ENCODE measurements around the gene AACS.
"Not testable (repeated sequence)": the region's sequence is repeated elsewhere in the genome, so short reads cannot be mapped to it uniquely, and the experiment has no call there.

Gene AACS

DNA sequence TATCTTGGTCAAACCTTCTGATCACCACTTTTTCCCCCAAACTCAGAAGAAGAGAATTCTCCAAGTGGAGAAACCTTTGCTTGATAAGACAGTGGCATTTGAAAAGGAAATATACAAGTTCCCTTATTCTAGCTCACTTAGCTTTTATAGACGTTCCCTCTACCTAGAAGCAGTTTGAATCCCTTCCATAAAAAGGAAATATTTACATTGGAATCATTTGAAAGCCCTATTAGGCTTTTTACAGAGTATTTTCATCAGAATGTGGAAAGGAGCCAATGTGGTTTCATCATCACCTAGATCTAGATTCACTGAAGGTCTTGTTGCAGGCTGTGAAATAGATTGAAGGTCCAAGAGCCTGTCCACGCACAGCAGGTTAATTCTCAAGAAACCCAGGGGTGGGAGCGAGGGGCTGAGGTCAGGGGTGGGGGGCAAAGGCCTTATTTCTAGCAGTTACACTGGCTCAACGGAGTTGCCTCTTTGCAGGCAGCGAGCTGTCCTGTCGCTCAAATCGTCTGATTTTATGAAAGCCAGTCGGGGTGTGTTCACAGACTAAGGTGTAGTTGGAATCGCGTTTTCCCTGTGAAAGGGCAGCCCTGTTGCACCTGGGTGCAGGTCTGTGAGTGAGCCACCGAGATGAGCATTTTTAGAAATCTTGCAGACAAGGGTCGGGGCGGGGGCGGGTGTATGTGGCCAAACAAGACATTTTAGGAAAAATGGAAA lies 45.6 kb downstream of the AACS start:
- TF ChIP-seq EZH2phosphoT487 (IDR thresholded peaks at IDR 0.05; ENCODE audit: borderline replicate concordance, low read length), result no peak
- TF ChIP-seq, protein P1, sequence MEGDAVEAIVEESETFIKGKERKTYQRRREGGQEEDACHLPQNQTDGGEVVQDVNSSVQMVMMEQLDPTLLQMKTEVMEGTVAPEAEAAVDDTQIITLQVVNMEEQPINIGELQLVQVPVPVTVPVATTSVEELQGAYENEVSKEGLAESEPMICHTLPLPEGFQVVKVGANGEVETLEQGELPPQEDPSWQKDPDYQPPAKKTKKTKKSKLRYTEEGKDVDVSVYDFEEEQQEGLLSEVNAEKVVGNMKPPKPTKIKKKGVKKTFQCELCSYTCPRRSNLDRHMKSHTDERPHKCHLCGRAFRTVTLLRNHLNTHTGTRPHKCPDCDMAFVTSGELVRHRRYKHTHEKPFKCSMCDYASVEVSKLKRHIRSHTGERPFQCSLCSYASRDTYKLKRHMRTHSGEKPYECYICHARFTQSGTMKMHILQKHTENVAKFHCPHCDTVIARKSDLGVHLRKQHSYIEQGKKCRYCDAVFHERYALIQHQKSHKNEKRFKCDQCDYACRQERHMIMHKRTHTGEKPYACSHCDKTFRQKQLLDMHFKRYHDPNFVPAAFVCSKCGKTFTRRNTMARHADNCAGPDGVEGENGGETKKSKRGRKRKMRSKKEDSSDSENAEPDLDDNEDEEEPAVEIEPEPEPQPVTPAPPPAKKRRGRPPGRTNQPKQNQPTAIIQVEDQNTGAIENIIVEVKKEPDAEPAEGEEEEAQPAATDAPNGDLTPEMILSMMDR (IDR thresholded peaks at IDR 0.05; ENCODE audit: low read depth, low read length, poor library complexity, severe bottlenecking), result no peak
- no peak overlapping the region for H3K27ac ChIP-seq (ENCODE audit: low read depth, low read length)
- H3K4me1 ChIP-seq (ENCODE audit: control insufficient read depth, low read length), result no peaks in the 10 kb centered on the region

DNA sequence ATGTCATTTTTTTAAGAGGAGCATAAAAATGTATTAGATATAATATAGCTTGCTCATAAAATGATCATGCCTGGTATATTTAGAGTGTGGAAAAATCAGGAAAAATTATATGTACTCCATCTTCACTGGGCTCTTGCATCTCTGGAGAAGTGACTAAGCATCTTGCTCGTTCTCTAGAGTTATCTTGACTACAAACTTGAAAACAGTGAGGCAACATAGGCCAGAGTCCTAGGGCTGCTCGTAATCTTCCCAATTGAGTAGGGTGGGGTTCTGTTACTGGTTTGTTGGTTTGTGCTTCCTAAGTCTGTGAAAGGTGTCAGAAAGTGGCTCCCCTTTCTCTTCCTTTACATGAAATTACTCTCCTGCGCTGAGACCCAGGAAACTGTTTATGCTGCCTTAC lies 46.2 kb downstream of the AACS start:
- Histone ChIP-seq H3K4me2 (ENCODE audit: low read length) (no peak overlapping the region), H3K27ac (ENCODE audit: low read depth, low read length) (no peak overlapping the region), H3K4me1 (ENCODE audit: control insufficient read depth, low read length) (no peaks in the 10 kb centered on the region), H3K9me2 (replicated peaks; ENCODE audit: control insufficient read depth, low read length) (no peaks in the 10 kb centered on the region), H4K20me1 (ENCODE audit: control insufficient read depth, insufficient read depth, low read depth, low read length) (no peaks in the 10 kb centered on the region), H3K9me3 (ENCODE audit: control insufficient read depth, insufficient read depth, low read length) (no peaks in the 10 kb centered on the region), H3K4me3 (ENCODE audit: low read length) (no peak overlapping the region), H3K27me3 (ENCODE audit: control insufficient read depth, low read length) (no peaks in the 10 kb centered on the region), H3F3A (ENCODE audit: control insufficient read depth, insufficient read depth) (no peaks in the 10 kb centered on the region), H3K79me2 (ENCODE audit: control insufficient read depth, low read length) (no peaks in the 10 kb centered on the region), H3K36me3 (ENCODE audit: control insufficient read depth, low read length) (peaks cover 16% of the 10 kb centered on the region; the same call in 1 of the 2 replicates)
- TF ChIP-seq EZH2phosphoT487 (IDR thresholded peaks at IDR 0.05; ENCODE audit: borderline replicate concordance, low read length), result no peak
- TF ChIP-seq, protein P1 (IDR thresholded peaks at IDR 0.05; ENCODE audit: low read depth, low read length, poor library complexity, severe bottlenecking), result no peak

More for the DNA sequence above, 45.6 kb downstream of the AACS start:
- Histone ChIP-seq H3K79me2 (ENCODE audit: control insufficient read depth, low read length) (no peaks in the 10 kb centered on the region), H3K27me3 (ENCODE audit: control insufficient read depth, low read length) (no peaks in the 10 kb centered on the region), H3K4me3 (ENCODE audit: low read length) (no peak overlapping the region), H4K20me1 (ENCODE audit: control insufficient read depth, insufficient read depth, low read depth, low read length) (no peaks in the 10 kb centered on the region), H3K9me2 (replicated peaks; ENCODE audit: control insufficient read depth, low read length) (no peaks in the 10 kb centered on the region), H3K4me2 (ENCODE audit: low read length) (no peak overlapping the region), H3K9me3 (ENCODE audit: control insufficient read depth, insufficient read depth, low read length) (no peaks in the 10 kb centered on the region), H3K36me3 (ENCODE audit: control insufficient read depth, low read length) (peaks cover 19% of the 10 kb centered on the region; the same call in 1 of the 2 replicates), H3F3A (ENCODE audit: control insufficient read depth, insufficient read depth) (no peaks in the 10 kb centered on the region)

DNA sequence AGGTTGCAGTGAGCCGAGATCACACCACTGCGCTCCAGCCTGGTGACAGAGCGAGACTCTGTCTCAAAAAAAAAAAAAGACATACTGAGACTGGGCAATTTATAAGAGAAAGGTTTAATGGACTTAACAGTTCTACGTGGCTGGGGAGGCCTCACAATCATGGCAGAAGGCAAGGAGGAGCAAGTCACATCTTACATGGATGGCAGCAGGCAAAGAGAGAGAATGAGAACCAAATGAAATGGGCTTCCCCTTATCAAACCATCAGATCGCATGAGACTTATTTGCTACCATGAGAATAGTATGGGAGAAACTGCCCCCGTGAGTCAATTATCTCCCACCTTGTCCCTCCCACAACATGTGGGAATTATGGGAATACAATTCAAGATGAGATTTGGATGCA lies 47.4 kb downstream of the AACS start:
- H3K9me2 ChIP-seq (replicated peaks; ENCODE audit: control insufficient read depth, low read length); H3K4me2 ChIP-seq (ENCODE audit: low read length); H3F3A ChIP-seq (ENCODE audit: control insufficient read depth, insufficient read depth); H3K27ac ChIP-seq (ENCODE audit: low read depth, low read length); H3K4me1 ChIP-seq (ENCODE audit: control insufficient read depth, low read length); H3K27me3 ChIP-seq (ENCODE audit: control insufficient read depth, low read length); H3K9me3 ChIP-seq (ENCODE audit: control insufficient read depth, insufficient read depth, low read length); H3K79me2 ChIP-seq (ENCODE audit: control insufficient read depth, low read length); H3K4me3 ChIP-seq (ENCODE audit: low read length); H3K36me3 ChIP-seq (ENCODE audit: control insufficient read depth, low read length); H4K20me1 ChIP-seq (ENCODE audit: control insufficient read depth, insufficient read depth, low read depth, low read length): not testable (repeated sequence)

DNA sequence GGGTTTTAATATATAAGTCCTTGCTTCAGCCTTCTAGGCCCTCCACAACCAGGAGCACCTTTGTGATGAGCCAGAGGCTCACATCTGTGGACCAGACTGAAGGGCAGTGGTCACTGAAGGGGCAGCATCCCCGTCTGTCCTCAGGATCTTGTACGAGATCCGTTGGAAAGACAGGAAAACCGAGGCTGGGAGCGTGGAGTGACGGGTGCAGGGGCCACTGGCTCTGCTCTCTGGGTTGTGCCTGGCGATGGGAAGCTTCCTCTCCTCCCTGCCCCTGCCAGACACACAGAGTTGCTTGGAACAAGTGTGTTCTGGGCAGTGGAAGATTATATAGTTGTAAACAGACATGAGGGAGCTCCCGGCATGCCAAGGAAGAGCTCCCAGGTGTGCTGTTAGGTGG lies 48.0 kb downstream of the AACS start:
- Histone ChIP-seq H3F3A (ENCODE audit: control insufficient read depth, insufficient read depth) (no peaks in the 10 kb centered on the region), H3K27ac (ENCODE audit: low read depth, low read length) (no peak overlapping the region), H3K9me2 (replicated peaks; ENCODE audit: control insufficient read depth, low read length) (no peaks in the 10 kb centered on the region), H3K79me2 (ENCODE audit: control insufficient read depth, low read length) (no peaks in the 10 kb centered on the region), H3K4me3 (ENCODE audit: low read length) (no peak overlapping the region), H3K4me2 (ENCODE audit: low read length) (no peak overlapping the region), H3K27me3 (ENCODE audit: control insufficient read depth, low read length) (no peaks in the 10 kb centered on the region), H3K9me3 (ENCODE audit: control insufficient read depth, insufficient read depth, low read length) (no peaks in the 10 kb centered on the region), H4K20me1 (ENCODE audit: control insufficient read depth, insufficient read depth, low read depth, low read length) (no peaks in the 10 kb centered on the region), H3K36me3 (ENCODE audit: control insufficient read depth, low read length) (peaks cover 9% of the 10 kb centered on the region; the same call in 1 of the 2 replicates), H3K4me1 (ENCODE audit: control insufficient read depth, low read length) (no peaks in the 10 kb centered on the region)
- TF ChIP-seq EZH2phosphoT487 (IDR thresholded peaks at IDR 0.05; ENCODE audit: borderline replicate concordance, low read length), result no peak
- TF ChIP-seq, protein P1 (IDR thresholded peaks at IDR 0.05; ENCODE audit: low read depth, low read length, poor library complexity, severe bottlenecking), result no peak

All from DOHH2 (cell line).